ENCODE results near the gene EIF4EBP2.

The EIF4EBP2 gene

GRCh38 chr10:70403483-70404035 is 386 bp upstream of the EIF4EBP2 start:
- peak overlapping the region; percentile 86 for H3K27ac ChIP-seq
- TF ChIP-seq CTCF (conservative IDR thresholded peaks at IDR 0.05) = no peak
- TF ChIP-seq ZFX (IDR thresholded peaks at IDR 0.05) = no peak

- TF ChIP-seq CTCF (conservative IDR thresholded peaks at IDR 0.05) = no peak
- TF ChIP-seq ZFX (IDR thresholded peaks at IDR 0.05) = no peak
- H3K27ac ChIP-seq = peak overlapping the region; percentile 86
These were observed 767 bp downstream of the EIF4EBP2 start for GRCh38 chr10:70404787-70405036.

- H3K27ac ChIP-seq = peak overlapping the region; percentile 86
- TF ChIP-seq ZFX (IDR thresholded peaks at IDR 0.05) (no peak), CTCF (conservative IDR thresholded peaks at IDR 0.05) (no peak)
These were observed 1.3 kb downstream of the EIF4EBP2 start for GRCh38 chr10:70405037-70405824.

DNA sequence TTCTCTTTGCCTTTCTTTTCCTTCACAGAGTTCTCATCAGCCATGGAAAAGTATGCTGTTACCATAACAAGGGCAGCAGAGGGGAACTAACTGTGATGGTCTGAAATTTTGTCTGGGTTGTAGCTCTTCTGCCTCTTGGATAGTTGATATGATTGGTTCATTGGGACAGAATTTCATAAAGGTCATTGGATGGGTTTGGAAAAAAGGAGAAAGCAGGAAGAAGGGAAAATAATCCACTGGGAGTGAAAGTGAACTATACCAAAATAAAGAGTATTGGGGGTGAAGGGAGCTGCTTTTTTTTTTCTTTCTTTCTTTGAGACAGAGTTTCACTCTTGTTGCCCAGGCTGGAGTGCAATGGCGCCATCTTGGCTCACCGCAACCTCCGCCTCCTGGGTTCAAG is 5.8 kb downstream of the EIF4EBP2 start:
- no peak overlapping the region for H3K27ac ChIP-seq
- no peak for TF ChIP-seq ZFX (IDR thresholded peaks at IDR 0.05)

DNA sequence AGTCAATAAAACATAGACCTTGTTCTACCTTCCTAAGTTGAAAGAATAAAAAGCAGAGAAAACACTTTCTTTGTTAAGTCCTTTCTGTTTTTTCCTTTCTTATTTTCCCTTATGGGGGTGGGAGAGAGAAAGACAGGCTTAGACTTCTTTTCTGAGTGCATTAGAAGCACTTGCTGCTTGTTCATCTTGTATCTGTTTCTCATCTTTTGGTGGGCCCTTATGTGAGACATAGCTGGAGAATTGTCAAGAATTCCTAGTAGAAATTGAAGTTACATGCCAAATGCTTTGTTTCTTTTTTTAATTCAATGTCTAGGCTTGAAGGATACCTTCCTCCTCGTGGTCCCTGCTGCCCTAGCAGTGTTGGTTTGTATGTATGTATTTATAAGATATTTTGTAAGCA is 6.7 kb downstream of the EIF4EBP2 start:
- TF ChIP-seq ZFX (IDR thresholded peaks at IDR 0.05) (no peak), CTCF (conservative IDR thresholded peaks at IDR 0.05) (no peak)
- H3K27ac ChIP-seq = no peak overlapping the region

DNA sequence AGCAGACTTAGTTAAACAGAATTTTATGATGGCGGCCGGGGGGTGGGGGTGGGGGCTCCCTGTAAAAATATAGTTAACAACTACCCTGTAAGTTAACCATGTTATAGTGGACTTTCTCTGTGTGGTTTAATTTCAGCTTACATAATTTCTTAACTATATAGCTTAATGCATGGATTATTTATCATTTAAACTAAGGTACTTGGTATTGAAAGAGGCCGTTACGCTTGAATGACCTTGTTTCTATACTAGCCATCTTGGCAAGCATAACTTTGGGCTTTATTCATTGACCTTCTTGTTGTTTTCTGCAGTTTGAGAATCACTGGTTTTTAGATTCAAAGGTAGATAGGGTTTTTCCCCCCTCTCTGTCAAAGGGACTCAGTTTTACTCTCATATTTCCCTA is 8.4 kb downstream of the EIF4EBP2 start:
- H3K27ac ChIP-seq = no peak overlapping the region
- TF ChIP-seq ZFX (IDR thresholded peaks at IDR 0.05) (no peak), CTCF (conservative IDR thresholded peaks at IDR 0.05) (no peak)

DNA sequence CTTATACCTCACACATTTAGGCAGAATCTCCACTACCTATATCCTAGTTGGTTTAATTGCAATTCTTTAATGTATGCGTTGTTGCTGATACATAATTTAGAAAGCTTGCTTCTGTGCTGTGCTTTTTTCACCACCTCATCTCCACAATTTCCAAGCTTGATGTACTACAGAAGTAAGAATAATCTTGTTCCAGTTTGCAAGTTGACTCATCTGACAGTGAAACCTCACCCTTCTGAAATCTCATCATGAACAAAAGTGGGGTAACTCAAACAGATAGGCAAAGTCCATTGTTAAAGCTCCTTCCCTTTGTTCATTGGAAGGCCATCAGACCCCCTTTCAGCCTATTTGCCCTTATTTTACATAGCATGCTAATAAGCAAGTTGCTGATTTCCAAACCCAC is 13.6 kb downstream of the EIF4EBP2 start:
- H3K27ac ChIP-seq = no peak overlapping the region

More for the DNA sequence above, 13.6 kb downstream of the EIF4EBP2 start:
- TF ChIP-seq CTCF (conservative IDR thresholded peaks at IDR 0.05) (no peak), ZFX (IDR thresholded peaks at IDR 0.05) (no peak)
